Measurements from ENCODE around the gene TNFRSF8.

TNFRSF8 gene

GRCh38 chr1:12142891-12143630, 80.0 kb downstream of the TNFRSF8 start:
- DNase-seq (ENCODE audit: low read depth), result no peak

GRCh38 chr1:12143631-12144155, 80.6 kb downstream of the TNFRSF8 start:
- DNase-seq (ENCODE audit: low read depth), result no peak

DNA sequence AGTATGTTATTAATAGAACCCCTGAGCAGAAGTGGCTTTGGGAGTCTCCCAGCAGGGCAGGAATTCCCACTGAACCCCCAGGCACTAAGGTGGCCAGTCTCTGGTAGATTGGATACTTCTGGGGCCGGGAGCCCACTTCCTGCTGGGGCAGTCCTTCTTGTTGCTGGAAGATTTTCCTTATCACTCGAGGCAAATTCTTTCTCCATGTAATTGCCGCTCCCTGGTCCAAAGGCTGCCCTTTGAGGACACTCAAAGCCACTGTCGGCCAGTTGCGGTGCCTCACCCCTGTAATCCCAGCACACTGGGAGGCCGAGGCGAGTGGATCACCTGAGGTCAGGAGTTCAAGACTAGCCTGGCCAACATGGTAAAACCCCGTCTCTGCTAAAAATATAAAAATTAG, 81.1 kb downstream of the TNFRSF8 start:
- no peak for DNase-seq (ENCODE audit: low read depth)

DNA sequence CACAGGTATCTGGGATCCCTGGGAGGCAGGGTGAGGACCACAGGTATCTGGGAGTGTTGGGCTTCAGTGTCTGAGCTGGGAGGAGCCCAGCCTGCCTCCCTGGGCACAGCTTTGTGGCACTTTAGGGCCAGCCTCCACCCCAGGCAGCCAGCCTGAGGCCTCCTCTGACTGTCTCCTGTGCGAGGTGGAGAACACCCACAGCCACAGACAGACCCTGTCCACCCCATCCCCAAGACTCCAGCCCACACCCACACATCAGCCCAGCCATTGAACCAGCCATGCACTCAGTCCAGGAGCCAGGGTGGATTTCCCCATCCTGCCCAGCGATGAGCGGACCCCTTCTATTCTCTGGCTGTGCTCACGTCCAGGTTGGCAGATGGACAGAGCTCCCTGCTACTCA, 81.9 kb downstream of the TNFRSF8 start:
- no peak for DNase-seq (ENCODE audit: low read depth)

DNA sequence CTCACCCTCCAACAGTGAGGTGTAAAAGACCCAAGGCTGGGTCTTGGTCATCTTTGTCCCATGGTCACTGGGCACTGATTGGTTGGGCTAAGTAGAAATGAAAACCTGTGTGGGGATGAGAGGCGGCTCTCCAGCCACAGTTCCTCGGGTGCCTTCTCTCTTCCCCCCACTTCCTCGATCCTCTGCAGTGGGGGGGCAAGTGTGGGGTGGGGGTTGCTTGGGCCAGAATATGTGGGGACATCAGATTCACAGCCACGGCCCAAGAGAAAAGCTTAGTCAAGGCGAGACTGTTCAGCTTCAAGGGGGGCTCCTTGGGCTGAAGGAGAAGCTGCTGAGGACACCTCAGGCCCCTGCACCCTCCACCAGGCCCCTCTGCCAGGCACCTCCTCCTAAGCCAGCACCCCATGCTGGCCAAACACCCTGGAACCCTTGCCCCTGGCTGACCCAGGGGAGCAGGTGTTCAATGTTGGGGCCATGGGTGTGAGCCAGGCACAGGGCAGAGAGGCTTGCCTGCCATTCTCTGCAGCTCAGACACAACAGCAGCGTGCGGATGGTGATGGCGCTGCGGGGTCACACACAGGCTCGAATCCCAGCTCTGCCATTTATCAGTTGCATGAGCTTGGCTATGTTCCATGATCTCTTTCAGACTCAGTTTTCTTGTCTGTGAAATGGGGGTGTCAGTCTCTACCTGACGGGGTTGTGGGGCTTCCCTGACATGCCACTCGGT, 82.7 kb downstream of the TNFRSF8 start:
- DNase-seq (ENCODE audit: low read depth), result no peak

DNA sequence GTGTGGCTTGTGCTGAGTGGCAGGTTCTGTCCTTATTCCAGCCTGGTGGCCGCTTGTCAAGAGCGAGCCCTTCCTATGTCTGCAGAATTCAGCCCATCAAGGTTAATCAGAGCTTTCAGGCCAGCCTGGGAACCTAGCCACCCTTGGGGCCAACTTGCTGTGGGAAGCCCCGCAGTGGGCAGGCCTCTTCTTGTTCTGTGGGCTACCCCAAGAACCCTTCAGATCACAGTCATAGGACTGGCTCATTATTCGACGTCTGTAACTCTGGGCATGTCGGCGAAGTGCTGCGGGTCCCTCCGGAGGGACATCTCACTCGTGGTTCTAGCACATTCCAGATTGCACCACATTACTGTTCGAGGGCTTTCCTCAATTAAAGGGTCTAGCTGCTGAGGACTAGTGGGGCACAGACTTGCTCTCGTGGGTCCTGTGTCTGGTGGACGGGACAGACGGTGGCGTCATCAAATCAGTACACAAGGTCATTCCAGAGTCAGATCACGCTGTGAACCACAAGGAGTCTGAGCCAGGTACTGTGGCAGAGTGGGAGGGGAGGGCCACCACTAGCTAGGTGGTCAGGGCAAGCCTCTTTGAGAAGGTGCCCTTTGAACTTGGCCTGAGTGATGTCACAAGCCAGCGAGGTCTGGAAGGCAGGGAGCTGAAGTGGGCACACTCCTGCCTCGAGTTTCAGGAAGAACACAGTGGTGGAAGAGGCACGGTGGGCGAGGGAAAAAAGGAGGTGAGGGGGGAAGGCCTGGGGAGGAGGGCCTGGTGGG, 83.4 kb downstream of the TNFRSF8 start:
- no peak for DNase-seq (ENCODE audit: low read depth)

GRCh38 chr1:12147201-12147701, 84.1 kb downstream of the TNFRSF8 start:
- no peak for DNase-seq (ENCODE audit: low read depth)

DNA sequence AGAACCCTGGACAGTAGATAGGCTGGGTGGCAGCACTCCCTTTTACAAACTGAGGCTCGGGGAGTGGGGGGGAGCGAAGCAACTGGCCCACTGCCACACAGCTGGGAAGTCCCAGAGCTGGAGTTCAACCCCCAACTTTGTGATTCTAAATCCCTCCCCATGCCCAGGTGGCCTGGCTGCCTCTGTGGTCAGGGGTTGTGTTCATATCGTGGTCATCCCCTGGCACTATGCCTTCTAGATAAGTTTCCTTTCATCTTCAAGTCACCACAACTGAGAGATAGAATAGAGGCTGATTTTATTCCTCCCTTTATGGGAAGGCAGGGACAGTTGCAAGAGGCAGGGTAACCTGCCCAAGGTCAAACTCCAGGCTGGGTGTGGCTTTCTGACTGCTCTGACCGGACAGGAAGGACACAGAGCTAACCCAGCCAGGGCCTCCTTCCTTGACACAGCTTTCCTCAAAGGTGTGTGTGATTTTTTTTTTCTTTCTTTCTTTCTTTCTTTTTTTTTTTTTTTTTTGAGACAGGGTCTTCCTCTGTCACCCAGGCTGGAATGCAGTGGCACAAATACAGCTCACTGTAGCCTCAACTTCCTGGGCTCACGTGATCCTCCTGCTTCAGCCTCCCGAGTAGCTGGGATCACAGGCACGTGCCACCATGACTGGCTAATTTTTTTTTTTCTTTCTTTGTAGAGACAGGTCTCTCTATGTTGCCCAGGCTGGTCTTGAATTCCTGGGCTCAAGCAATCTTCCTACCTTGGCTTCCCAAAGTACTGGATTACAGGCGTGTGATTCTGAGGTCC, 85.3 kb downstream of the TNFRSF8 start:
- DNase-seq (ENCODE audit: low read depth), result no peak

DNA sequence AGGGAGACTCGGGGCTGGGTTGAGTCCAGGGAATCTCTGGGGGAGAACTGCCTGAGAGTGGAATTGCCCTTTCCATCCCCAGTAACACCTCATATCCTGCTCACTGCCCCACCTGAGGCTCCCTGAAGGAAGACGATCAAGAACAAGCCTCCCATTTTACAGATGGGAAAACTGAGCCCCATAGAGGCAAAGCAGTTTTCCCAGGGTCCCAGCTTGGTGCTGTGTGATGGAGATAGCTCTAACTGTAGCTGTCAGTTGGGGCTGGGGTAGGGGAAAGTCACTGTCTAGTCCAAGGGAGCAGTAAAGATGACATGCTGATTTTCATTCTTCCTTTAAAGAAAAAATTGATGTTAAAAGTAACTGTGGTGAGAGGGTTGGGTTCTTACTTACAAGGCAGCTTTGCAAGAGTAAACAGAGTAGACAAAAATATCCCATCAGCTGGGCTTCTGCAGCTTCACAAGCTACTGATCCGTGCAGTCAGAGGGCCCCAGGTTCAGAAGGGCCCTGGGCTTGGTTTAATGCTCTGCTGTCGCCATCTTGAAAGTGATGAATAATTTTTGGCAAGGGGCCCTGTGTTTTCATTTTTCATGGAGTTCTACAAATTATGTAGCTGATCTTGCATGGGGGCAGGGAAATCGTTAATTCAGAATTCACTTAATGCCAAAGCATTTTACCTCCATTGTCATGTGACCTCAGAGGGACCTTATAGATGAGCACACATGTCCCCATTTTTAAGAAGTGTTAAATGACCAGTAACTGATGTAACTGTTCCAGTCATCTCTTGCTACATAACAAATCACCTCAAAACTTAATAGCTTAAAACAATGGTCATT, 86.1 kb downstream of the TNFRSF8 start:
- no peak for DNase-seq (ENCODE audit: low read depth)

DNA sequence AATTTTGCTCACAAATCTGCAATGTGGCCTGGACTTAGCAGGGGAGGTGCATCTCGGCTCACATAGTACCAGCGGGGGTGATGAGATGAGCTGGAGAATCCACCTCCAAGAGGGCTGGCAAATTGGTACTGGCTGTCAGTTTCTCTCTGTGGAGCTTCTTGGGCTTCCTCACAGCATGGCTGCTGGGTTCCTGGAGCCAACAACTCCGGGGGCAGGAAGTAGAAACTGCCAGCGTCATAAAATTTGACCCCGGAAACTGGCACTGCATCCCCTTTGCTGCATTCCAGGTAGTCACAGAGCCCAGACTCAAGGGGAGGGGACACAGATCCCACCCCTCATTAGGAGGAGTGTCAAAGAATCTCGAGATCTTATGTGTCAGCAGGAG, 86.7 kb downstream of the TNFRSF8 start:
- DNase-seq (ENCODE audit: low read depth), result no peak

DNA sequence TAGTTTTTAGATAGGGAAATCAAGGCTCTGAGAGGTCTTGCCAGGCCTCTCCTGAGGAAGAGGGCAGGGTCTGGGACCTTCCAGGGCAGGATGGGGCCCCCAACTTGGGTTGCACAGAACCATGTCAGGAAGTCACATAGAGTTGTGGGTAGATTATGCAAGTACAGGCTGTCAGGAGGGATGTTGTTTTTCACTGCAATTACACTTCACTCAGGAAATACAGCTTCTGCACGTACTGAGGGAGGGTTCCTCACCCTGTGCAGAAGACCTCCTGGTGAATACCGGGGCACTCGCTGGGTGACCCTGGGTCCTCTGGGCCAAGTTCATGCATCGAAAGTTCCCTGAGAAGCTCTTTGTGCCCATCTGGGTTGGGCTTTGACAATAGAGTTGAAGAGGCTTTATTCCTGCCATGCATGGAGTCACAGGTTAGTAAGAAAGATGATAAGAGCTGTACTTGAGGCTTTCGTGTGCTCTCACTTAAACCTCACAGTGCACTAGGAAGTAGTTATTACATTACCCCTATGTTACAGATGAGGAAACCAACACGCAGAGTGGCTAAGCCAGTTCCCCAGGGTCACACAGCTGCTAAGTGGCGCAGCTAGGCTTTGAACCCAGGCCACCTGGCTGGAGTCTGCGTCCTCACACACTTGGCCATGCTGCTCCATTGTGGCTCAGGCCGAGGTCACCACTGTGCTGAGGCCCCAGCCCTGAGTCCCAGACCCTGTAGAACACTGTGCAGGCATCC, 87.5 kb downstream of the TNFRSF8 start:
- DNase-seq (ENCODE audit: low read depth), result no peak

GRCh38 chr1:12151465-12151864, 88.4 kb downstream of the TNFRSF8 start:
- no peak for DNase-seq (ENCODE audit: low read depth)

DNA sequence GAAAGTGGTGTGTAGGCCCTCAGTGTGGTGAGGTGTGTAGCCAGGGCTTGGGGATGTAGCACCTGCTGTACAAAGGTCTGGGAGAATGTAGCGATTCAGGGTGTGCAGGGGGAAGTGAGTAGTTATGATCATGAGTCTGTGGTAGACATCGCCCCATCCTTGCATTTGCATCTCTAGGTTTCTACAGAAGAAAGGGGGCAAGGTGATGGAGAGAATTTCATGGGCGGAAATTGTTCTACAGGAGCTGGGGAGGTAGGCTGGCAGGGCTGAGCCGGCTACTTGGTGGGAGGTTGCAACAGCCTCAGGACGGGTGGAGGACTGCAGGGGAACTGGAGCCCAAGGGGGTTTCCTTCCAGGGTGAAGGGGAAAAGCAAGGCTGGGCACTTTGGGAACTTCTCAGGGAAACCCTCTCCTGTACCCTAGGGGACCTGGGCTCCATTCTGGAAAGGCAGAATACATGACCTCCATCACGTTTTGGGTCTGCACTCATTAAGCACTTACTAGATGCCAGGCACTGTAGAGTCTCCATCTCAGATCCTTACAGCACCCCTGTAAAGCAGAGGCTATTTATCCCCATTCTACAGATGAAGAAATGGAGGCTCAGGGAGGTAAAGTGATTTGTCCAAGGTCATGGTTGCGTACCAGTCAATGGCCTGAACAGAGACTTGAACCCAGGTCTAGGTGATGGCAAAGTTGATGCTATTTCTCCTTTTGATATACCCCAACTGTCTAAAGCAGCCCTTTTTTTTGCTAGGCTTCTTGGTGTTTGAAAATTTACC, 89.2 kb downstream of the TNFRSF8 start:
- DNase-seq (ENCODE audit: low read depth), result no peak

DNA sequence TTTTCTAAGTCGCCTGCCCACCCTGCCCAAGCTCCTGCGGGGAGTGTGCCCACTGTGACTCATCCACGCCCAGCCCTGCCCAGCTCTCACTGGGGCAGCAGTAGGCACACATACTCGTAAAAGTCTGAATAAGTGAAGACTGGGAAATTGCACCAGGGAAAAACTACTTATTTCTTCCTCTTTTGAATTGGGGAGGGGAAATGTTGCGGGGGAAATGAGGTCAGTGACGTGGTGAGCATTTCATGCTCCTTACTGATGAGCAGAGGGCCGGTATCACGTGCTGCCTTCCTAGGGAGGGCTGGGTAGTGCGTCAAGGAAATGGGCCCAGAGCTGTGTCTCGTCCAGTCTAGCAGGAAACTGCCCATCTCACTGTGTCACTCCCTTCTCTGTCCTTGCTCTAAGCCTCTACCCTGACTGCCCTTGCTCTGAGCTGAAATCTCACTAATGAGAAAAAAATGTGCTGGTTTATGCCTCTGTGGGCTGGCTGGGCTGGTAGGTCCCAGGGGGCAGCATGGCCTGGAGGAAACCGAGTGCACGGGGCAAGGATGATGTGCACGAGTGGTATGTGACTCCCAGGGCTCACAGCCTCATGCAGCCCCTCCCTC, 90.2 kb downstream of the TNFRSF8 start:
- no peak for DNase-seq (ENCODE audit: low read depth)

DNA sequence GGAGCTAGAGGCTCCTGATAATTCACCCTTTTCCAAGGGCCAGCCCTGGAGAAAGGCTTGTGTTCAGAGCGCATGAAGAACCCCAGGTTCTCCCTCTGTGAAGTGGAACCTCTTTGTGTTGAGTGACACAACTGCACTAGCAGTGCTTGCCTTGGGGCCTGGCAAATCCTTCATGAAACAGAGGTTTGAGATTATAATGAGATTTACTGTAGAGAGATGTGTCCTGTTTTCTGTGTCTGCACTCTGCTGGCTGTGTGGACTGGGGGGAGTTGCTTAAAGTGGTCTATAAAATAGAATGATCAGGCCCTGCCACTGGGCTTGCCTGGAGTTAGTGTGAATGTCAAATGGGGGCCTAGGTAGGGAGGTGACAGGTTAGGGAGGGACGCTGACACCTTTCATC, 92.2 kb downstream of the TNFRSF8 start:
- DNase-seq (ENCODE audit: low read depth), result no peak

DNA sequence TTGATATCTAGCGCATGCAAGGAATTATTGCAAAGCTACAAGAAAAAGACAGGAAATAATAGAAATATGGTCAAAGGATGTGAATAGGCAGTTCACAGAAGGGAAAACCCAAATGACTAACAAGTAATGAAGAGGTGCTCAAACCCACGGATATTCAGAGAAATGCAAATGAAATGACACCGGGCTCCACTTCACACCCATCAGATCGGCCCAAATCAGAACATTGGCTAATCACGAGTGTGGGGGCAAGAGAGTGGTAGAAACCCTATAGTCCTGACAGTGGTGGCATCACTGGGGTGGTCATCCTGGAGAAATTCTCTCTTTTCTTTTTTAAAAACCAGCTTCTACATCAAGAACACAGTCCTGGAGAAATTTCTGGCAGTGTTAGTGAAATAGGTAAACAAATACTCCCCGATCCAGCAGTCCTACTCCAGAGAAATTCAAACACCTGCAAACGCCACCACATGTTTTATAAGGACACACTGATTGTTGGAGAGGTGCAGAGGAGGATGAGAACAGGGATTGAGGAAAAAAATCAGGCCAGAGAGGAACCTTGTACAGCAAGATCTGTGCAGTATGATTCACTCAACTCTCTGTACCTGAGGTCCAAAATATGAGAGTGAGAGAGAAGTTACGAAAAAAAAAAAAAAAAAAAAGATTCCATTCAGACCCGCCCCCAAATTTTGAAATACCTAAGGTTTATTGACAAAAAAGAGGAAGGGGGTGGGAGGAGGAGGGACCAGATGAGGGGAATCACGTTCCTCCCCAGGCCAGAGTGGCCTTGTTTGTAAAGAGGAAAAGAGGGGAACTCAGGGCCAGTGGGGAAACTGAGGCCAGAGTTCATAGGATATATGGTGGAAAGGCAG, 94.5 kb downstream of the TNFRSF8 start:
- DNase-seq (ENCODE audit: low read depth), result no peak

GRCh38 chr1:12158357-12159092, 95.4 kb downstream of the TNFRSF8 start:
- DNase-seq (ENCODE audit: low read depth), result no peak
